ENCODE data around the gene MZT2A. TPM values are rescaled to one million over a fixed set of nuclear protein-coding genes. Genes with fewer than 3 reads are reported as not detected.
A peak's percentile ranks its signal among the peaks of the same experiment; 100 is the strongest.
"Not testable (repeated sequence)": the region's sequence is repeated elsewhere in the genome, so short reads cannot be mapped to it uniquely, and the experiment has no call there.

MZT2A gene
- total RNA-seq, 1 donor from 2014 or later = 140 TPM

GRCh38 chr2:131480351-131480750, 11.8 kb downstream of the MZT2A start:
- H3K4me1 ChIP-seq; H3K36me3 ChIP-seq; H3K27me3 ChIP-seq; H3K4me3 ChIP-seq; DNase-seq (ENCODE audit: extremely low spot score in 2 of 2); H3K9me3 ChIP-seq; H3K27ac ChIP-seq; intact Hi-C loops (cut with DNase I): not testable (repeated sequence)

GRCh38 chr2:131478850-131479461, 13.2 kb downstream of the MZT2A start:
- H3K9me3 ChIP-seq; H3K27ac ChIP-seq; DNase-seq (ENCODE audit: extremely low spot score in 2 of 2); intact Hi-C loops (cut with DNase I); H3K27me3 ChIP-seq; H3K36me3 ChIP-seq; H3K4me3 ChIP-seq; H3K4me1 ChIP-seq: not testable (repeated sequence)

- DNase-seq (ENCODE audit: extremely low spot score in 2 of 2); H3K27me3 ChIP-seq; H3K4me3 ChIP-seq; intact Hi-C loops (cut with DNase I); H3K27ac ChIP-seq; H3K9me3 ChIP-seq; H3K36me3 ChIP-seq; H3K4me1 ChIP-seq: not testable (repeated sequence)
These were observed 13.9 kb downstream of the MZT2A start for GRCh38 chr2:131478074-131478849.

GRCh38 chr2:131477227-131477626, 15.0 kb downstream of the MZT2A start:
- H3K4me3 ChIP-seq; H3K36me3 ChIP-seq; H3K27me3 ChIP-seq; H3K27ac ChIP-seq; H3K9me3 ChIP-seq; intact Hi-C loops (cut with DNase I); H3K4me1 ChIP-seq; DNase-seq (ENCODE audit: extremely low spot score in 2 of 2): not testable (repeated sequence)

- H3K36me3 ChIP-seq; H3K27me3 ChIP-seq; H3K4me3 ChIP-seq; H3K4me1 ChIP-seq; H3K9me3 ChIP-seq; H3K27ac ChIP-seq; intact Hi-C loops (cut with DNase I): not testable (repeated sequence)
- DNase-seq (ENCODE audit: extremely low spot score in 2 of 2) = peak in 1 of 2 donors; percentile 27
These were observed 15.8 kb downstream of the MZT2A start for GRCh38 chr2:131476363-131476762.

GRCh38 chr2:131475831-131476230, 16.4 kb downstream of the MZT2A start, which contains the start of gene TUBA3D:
Gene TUBA3D, plus strand, starts transcription at chr2:131476119. Its CDS starts 81 bp downstream, at chr2:131476200.
- peak in 1 of 2 donors; percentile 64 for DNase-seq (ENCODE audit: extremely low spot score in 2 of 2)
- Histone ChIP-seq H3K27ac (no peak within 1 kb of the TSS), H3K4me1 (no peaks in the 10 kb centered on the region), H3K4me3 (no peak within 1 kb of the TSS), H3K36me3 (no peaks in the 10 kb centered on the region), H3K27me3 (no peaks in the 10 kb centered on the region), H3K9me3 (no peaks in the 10 kb centered on the region)
- intact Hi-C loops (cut with DNase I) = no loop called here
- TF ChIP-seq POLR2AphosphoS5 (IDR thresholded peaks at IDR 0.05; ENCODE audit: insufficient read depth in 1 of 2, low read depth in 1 of 2) (no peak), POLR2A (IDR thresholded peaks at IDR 0.05) (no peak), CTCF (IDR thresholded peaks at IDR 0.05) (no peak)

- DNase-seq (ENCODE audit: extremely low spot score in 2 of 2); H3K9me3 ChIP-seq; H3K4me3 ChIP-seq; H3K36me3 ChIP-seq; H3K27me3 ChIP-seq; H3K27ac ChIP-seq; intact Hi-C loops (cut with DNase I); H3K4me1 ChIP-seq: not testable (repeated sequence)
These were observed 18.9 kb downstream of the MZT2A start for GRCh38 chr2:131473266-131473665.

GRCh38 chr2:131471624-131472023, 20.6 kb downstream of the MZT2A start:
- H3K4me3 ChIP-seq; intact Hi-C loops (cut with DNase I); H3K4me1 ChIP-seq; H3K27ac ChIP-seq; DNase-seq (ENCODE audit: extremely low spot score in 2 of 2); H3K9me3 ChIP-seq; H3K36me3 ChIP-seq; H3K27me3 ChIP-seq: not testable (repeated sequence)

GRCh38 chr2:131470944-131471343, 21.3 kb downstream of the MZT2A start:
- H3K27me3 ChIP-seq; intact Hi-C loops (cut with DNase I); DNase-seq (ENCODE audit: extremely low spot score in 2 of 2); H3K9me3 ChIP-seq; H3K4me1 ChIP-seq; H3K36me3 ChIP-seq; H3K27ac ChIP-seq; H3K4me3 ChIP-seq: not testable (repeated sequence)

- H3K4me1 ChIP-seq; H3K4me3 ChIP-seq; H3K27me3 ChIP-seq; intact Hi-C loops (cut with DNase I); H3K27ac ChIP-seq; H3K9me3 ChIP-seq; DNase-seq (ENCODE audit: extremely low spot score in 2 of 2); H3K36me3 ChIP-seq: not testable (repeated sequence)
These were observed 24.5 kb downstream of the MZT2A start for GRCh38 chr2:131467722-131468121.

GRCh38 chr2:131454914-131455313, 37.3 kb downstream of the MZT2A start:
- H3K4me1 ChIP-seq; H3K27me3 ChIP-seq; H3K36me3 ChIP-seq; DNase-seq (ENCODE audit: extremely low spot score in 2 of 2); H3K4me3 ChIP-seq; H3K27ac ChIP-seq; H3K9me3 ChIP-seq; intact Hi-C loops (cut with DNase I): not testable (repeated sequence)

GRCh38 chr2:131451265-131451949, 40.8 kb downstream of the MZT2A start:
- intact Hi-C loops (cut with DNase I); H3K27ac ChIP-seq; H3K36me3 ChIP-seq; H3K27me3 ChIP-seq; H3K4me3 ChIP-seq; DNase-seq (ENCODE audit: extremely low spot score in 2 of 2); H3K9me3 ChIP-seq; H3K4me1 ChIP-seq: not testable (repeated sequence)
